HFF-Myc (cell line): Measurements from ENCODE around the gene PSMA5.

Experiments
- DNase-seq: peaks from one replicate; pipeline ENCODE4 v3.0.0-alpha.2; 2011; ENCODE audit warnings: low read depth; ENCODE audit errors: extremely low read depth
- H3K4me3 ChIP-seq: replicated peaks from 2 replicates; pipeline ENCODE4 v1.5.1; 2011; ENCODE audit warnings: low read depth, mild to moderate bottlenecking, control low read depth, low read length
- TF ChIP-seq, protein P1 (sequence below): IDR thresholded peaks from 2 replicates; pipeline ENCODE4 v1.5.1; 2012; ENCODE audit warnings: mild to moderate bottlenecking, low read depth, low read length, control low read depth; ENCODE audit errors: missing control alignments

The PSMA5 gene

DNA sequence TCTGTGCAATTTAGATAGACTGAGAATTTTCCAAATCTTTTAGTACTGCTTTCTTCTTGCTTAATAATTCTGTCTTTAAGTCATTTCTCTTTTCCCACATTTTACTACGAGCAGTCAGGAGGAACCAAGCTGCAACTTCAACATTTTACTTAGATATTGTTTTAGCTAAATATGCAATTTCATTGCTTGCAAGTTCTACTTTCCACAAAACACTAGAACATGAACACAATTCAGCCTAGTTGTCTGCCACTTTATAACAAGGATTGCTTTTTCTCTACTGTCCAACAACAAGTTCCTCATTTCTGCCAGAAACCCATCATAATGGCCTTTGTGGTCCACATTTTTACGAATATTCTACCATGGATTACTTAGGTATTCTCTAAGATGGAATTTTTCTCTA lies 65.2 kb downstream of the PSMA5 start:
- no peak for DNase-seq
- TF ChIP-seq, protein P1, sequence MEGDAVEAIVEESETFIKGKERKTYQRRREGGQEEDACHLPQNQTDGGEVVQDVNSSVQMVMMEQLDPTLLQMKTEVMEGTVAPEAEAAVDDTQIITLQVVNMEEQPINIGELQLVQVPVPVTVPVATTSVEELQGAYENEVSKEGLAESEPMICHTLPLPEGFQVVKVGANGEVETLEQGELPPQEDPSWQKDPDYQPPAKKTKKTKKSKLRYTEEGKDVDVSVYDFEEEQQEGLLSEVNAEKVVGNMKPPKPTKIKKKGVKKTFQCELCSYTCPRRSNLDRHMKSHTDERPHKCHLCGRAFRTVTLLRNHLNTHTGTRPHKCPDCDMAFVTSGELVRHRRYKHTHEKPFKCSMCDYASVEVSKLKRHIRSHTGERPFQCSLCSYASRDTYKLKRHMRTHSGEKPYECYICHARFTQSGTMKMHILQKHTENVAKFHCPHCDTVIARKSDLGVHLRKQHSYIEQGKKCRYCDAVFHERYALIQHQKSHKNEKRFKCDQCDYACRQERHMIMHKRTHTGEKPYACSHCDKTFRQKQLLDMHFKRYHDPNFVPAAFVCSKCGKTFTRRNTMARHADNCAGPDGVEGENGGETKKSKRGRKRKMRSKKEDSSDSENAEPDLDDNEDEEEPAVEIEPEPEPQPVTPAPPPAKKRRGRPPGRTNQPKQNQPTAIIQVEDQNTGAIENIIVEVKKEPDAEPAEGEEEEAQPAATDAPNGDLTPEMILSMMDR: no peak
- no peak overlapping the region for H3K4me3 ChIP-seq

- TF ChIP-seq, protein P1: no peak
- H3K4me3 ChIP-seq: no peak overlapping the region
- DNase-seq: no peak
Measured at GRCh38 chr1:109357616-109358015, 68.6 kb downstream of the PSMA5 start.

DNA sequence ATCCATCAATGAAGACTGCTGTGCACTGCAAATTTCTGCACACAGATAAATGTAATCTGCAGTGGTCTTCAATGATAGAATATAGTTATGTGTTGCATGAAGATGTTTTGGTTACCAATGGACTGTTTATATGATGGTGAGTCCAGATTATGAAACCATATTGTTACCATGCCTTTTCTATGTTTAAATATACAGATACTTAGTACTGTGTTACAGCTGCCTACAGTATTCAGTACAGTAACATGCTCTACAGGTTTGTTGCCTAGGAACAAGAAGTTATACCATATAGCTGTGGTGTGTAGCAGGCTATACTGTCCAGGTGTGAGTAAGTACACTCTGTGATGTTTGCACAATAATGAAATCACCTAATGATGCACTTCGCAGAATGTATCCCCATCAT lies 69.3 kb downstream of the PSMA5 start:
- no peak for DNase-seq
- TF ChIP-seq, protein P1: no peak
- no peak overlapping the region for H3K4me3 ChIP-seq

- DNase-seq: no peak
- TF ChIP-seq, protein P1: no peak
- no peak overlapping the region for H3K4me3 ChIP-seq
Measured at GRCh38 chr1:109356505-109356904, 69.7 kb downstream of the PSMA5 start.

GRCh38 chr1:109354929-109355328 lies 71.3 kb downstream of the PSMA5 start:
- TF ChIP-seq, protein P1: no peak
- H3K4me3 ChIP-seq: no peak overlapping the region
- DNase-seq: no peak

GRCh38 chr1:109351457-109351856 lies 74.8 kb downstream of the PSMA5 start:
- H3K4me3 ChIP-seq: no peak overlapping the region
- no peak for DNase-seq
- TF ChIP-seq, protein P1: no peak

GRCh38 chr1:109350655-109351054 lies 75.6 kb downstream of the PSMA5 start:
- DNase-seq: no peak
- no peak overlapping the region for H3K4me3 ChIP-seq
- TF ChIP-seq, protein P1: no peak
